ENCODE measurements around the gene CLDN34.

CLDN34 gene

GRCh38 chrX:9983441-9983840, 16.3 kb downstream of the CLDN34 start:
- no peak for DNase-seq

DNA sequence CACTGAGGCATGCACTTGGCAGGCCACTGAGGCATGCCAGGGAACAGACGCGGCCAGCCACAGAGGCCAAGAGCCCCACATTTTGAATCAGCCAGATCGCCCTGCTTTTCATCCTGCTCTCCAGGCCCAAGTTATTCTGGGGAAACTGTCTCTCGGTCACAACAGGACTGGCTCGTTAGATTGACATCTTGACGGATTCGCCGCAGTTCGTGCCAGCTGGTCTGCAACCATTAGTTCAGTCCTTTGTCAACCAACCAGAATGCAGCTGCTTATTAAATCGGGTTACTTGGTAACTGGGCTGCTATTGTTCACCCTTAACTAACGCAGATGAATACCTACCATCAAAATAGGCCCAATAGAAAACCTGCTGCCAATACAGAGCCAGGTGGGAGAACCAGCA, 16.7 kb downstream of the CLDN34 start:
- DNase-seq: no peak

DNA sequence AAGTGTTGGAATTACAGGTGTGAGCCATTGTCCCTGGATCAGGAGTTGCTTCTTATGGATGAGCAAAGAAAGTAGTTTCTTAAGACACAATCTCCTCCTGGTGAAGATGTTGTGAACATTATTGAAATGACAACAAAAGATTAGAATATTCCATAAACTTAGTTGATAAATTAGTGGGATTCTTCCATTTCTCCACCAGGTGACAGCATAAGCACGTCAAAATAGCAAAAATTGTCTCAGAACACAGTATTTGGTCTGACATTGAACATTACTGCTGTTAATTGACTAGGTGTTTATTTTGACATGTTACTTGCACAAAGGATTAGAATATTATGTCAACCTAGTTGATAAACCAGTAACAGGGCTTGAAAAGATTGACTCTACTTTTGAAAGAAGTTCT, 21.6 kb downstream of the CLDN34 start:
- DNase-seq: no peak

DNA sequence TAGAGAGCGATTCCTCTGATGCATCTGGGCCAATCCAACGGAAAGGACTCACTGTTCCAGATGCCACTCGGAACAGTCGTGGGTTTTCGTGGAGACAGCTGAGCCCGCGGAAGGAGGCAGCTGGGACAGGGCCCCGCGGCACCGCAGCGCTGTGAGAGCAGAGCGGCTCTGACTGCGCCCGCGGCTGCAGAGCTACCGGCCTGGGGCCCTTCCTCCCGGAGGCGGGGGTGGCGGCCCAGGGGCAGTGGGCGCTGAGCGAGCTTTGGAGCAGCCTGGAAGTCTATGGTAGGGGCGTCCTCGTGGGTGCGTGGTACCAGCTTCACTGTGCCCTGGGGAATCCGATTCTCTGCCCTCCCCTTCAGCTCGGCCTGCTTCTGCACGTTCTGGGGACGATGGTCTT, 24.9 kb downstream of the CLDN34 start:
- DNase-seq: no peak

DNA sequence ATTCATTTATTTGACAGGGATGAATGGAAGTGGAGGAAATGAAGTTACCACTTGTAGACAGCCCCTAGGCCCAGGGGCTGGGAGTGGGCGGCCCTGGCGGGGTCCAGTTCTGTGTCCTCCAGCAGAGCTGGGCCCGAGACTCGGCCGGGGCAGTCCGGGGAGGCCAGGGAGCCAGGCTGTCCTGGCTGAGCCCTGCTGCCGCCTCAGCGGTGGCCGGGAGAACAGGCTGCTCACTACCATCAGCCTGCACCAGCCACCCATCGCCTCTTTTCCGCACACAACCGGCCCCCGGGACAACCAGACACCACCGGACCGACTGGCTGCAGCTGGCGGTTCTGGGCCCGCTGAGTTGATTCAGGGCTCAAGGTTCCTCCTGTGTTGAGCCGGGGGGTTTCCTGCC, 25.6 kb downstream of the CLDN34 start:
- DNase-seq: no peak

DNA sequence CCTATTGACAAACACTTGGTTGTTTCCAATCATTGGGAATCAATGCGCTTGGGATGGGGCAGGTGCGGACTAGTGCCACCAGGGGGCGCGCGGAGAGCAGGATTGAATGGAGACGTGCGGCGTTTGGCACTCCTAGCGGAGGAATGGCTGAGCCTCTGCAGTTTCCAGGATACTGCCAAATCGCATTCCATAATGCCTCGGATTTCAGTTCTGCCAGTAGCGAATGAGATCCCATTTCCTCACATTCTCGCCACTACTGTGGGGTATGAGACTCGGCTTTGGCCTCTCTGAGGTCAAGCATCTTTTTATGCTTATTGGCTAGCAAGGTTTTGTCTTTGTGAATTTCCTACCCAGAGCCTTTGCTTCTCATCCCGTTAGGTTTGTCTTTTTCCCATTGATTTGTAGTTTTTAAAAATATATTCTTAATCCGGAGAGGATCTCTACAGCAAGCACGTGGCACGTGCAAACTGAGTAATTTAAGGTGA, 28.7 kb downstream of the CLDN34 start:
- no peak for DNase-seq

DNA sequence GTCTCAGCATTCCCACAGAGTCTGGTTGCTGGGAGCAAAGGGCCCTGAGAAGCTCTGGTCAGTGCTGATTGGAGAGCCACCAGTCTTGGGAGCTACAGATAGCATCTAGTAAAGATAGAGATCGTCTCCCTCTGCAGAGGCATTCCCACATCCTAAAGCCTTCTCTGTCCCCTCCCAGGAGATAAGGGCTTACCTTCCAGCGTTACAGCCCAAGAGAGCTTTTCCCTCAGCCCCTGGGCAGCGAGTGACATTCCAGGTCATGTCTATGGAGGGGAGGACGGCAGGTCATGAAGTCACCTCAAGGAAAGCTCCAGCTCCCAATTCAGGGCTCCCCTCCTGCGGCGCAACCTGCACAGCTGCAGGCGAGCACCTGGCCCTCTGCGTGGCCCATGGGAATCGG, 29.9 kb downstream of the CLDN34 start:
- no peak for DNase-seq

- no peak for DNase-seq
These were observed 30.4 kb downstream of the CLDN34 start for GRCh38 chrX:9997524-9997923.

DNA sequence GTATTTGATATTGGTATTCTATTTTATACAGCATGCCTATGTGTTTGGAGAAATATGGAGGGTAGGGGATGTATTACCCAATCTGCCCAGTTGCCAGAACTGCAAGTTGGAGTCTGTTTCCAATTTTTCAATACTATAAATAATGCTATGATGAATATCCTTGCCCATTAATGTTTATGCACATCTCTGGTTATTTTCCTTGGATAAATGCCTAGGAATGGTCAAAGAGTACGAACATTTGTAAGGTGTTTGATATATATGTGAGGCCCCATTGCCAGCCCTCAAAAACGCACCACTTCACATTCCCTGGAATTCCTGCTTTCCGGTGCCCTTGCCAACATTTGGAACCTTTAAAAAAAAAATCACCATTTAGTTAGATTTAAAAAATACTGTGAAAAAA, 34.3 kb downstream of the CLDN34 start:
- no peak for DNase-seq

- no peak for DNase-seq
These were observed 37.8 kb downstream of the CLDN34 start for GRCh38 chrX:10004832-10005475.

DNA sequence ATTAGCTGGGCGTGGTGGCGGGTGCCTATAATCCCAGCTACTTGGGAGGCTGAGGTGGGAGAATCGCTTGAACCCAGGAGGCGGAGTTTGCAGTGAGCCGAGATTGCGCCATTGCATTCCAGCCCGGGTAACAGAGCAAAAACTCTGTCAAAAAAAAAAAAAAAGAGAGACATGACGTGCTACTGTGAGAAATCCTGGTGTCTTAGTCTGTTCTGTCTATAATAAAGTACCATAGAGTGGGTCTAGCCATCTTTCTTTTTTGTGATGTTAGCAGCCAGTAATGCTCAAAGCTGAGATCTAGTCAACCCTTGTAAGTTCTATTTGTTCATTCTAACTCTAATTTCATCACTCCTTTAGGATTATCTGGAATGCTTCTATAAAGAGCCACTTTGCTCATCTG, 38.9 kb downstream of the CLDN34 start:
- no peak for DNase-seq

GRCh38 chrX:10006770-10007169, 39.6 kb downstream of the CLDN34 start:
- DNase-seq: no peak

DNA sequence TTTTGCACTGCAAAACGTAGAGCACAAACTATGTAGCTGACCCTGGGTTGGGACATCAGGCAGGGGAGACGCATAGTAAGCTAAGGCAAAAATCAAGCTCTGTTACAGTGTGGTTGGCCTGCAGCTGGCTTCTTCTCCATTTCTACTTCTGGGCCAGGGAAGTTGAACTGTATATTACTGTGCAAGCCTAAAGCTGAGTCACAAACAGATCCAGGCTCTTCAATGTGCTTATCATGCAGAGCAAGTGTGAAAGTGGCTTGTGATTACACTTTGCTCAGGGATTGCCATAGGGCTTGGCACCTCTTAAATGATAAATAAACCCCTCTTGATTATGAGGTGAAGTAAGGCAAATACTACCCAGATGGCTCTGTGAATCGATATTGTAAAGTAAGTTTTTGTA, 40.5 kb downstream of the CLDN34 start:
- no peak for DNase-seq

DNA sequence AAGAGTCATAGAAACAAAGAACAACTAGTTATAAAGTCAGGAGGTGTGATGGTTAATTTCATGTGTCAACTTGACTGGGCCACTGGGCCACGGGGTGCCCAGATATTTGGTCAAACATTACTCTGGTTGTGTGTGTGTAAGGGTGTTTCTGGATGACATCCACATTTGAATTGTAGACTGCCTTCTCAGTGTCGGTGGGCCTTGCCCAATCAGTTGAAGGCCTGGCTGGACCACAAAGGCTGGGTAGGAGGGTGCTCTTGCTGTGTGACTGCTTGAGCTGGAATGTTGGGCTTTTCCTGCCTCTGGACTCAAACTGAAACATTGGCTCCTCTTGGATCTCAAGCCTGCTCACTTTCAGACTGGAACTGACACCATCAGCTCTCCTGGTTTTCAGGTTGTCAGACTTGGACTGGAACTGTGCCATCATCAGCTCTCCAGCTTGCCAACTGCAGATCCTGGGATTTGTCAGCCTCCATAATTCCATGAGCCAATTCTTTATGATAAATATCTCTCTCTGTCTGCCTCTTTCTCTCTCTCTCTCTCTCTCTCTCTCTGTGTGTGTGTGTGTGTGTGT, 41.4 kb downstream of the CLDN34 start:
- no peak for DNase-seq

GRCh38 chrX:10009741-10010140, 42.6 kb downstream of the CLDN34 start:
- DNase-seq: no peak

DNA sequence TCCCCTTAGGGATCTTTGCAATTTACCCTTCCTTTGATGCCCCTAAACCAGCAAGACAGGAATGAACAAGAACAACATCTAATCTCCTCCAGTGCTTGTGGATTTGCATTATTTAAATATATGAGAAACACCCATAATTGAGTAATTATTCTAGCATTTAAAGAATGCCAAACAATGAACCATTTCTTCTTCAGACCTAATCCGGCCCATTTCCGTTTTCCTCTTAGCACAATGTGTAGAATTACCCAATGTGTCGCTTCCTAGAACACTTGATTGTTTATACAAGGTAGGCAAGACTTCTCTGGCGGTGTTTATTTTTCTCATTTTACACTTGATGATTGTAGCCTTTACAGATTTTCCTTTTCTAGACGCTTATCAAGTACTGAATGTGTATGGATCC, 43.5 kb downstream of the CLDN34 start:
- no peak for DNase-seq

GRCh38 chrX:10011261-10011931, 44.2 kb downstream of the CLDN34 start:
- no peak for DNase-seq

GRCh38 chrX:10011991-10012390, 44.8 kb downstream of the CLDN34 start:
- DNase-seq: no peak

DNA sequence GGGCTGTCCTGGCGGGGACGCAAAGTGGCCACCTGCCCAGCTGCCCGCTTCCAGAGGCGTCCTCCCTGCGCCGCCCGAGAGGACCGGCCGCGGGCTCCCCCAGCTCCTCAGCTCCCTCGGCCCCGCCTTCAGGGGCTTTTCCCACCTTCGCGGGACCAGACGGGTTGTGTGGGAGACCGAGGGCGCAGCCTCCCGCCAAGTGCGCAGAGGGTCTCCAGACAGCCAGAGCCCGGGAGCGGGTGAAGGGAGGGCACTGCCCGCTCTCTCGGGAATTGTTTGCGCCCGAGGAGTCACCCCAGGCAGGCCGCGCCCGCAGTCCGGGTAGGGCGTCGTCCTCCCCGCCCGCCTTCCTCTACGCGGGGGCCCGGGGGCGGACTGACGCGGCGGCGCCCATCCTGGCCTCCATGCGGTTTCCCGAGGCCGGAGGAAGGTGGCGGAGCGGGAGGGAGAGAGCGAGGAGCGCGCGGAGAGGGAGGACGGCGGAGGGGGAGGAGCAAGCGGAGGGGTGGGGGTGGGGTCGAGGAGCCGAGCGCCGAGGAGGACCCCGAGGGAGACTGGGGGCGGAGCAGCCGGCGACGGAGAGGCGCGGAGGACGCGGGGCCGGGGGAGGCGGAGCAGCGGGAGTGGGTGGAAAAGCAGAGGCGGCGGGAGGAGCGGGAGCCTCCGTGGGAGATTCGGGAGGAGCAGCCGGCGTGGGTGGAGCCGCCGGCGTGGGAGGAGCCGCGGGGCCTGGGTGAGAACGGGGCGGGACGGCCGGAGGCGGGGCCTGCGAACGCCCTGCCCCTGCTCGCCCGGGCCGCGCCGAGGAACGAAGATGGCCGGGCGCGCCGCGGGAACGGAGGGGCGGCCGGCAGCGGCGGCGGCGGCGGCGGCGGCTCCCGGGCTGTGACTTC, 47.5 kb downstream of the CLDN34 start:
- DNase-seq: peak; percentile 18

- DNase-seq: no peak
These were observed 48.2 kb downstream of the CLDN34 start for GRCh38 chrX:10015355-10015722.

GRCh38 chrX:10015723-10016518, 48.8 kb downstream of the CLDN34 start:
- no peak for DNase-seq

DNA sequence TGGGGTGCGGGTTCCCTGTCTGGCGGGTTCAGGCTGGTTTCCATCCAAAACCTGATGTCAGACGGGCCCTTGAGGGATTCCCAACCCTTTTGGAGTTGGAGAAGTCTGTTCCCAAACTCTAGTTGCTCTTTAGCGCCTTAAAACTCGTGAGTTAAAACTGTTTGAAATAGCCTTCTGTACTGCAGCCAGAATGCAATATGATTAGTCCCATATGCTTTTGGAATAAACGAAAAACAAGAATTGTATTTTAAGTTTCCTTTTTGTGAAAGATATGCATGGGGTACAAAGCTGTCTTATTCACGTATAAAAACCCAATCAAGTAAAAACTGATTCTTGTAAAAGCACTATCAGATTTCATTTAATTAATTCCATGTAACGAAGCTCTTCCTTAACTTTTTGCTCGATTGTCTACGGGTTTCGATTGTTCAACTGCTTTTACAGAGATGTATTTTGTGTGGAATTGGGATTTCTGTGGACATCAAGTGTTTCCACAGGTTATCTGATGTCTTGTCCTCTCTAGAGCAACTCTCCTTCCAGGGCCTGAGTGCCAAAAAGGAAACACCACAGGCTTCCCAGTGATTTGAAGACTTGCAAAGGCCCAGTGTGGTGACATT, 49.5 kb downstream of the CLDN34 start:
- no peak for DNase-seq
